GM23338 (cell line): ENCODE results near the gene OR51A4.

Experiments used
- CTCF ChIP-seq, 2 experiments: fragments of 200-600 bp in 1 of 2; sonication (generic) in 1 of 2; conservative IDR thresholded peaks; 2 replicates each; pipeline versions ENCODE4 v1.5.1 to v1.6.1; 2016 to 2017; ENCODE audit warnings: antibody characterized with exemption in 2 of 2, low read depth in 2 of 2, mild to moderate bottlenecking in 2 of 2, moderate library complexity in 1 of 2
- TF ChIP-seq, protein P1 (sequence below): IDR thresholded peaks from one replicate; pipeline ENCODE4 v1.6.1; 2018; ENCODE audit warnings: antibody characterized with exemption; ENCODE audit not compliant: unreplicated experiment

GRCh38 chr11:4979036-4979435 is 31.6 kb upstream of the OR51A4 start:
- no peak for TF ChIP-seq CTCF (conservative IDR thresholded peaks at IDR 0.05; ENCODE audit: low read depth in 2 of 2)
- TF ChIP-seq, protein P1, sequence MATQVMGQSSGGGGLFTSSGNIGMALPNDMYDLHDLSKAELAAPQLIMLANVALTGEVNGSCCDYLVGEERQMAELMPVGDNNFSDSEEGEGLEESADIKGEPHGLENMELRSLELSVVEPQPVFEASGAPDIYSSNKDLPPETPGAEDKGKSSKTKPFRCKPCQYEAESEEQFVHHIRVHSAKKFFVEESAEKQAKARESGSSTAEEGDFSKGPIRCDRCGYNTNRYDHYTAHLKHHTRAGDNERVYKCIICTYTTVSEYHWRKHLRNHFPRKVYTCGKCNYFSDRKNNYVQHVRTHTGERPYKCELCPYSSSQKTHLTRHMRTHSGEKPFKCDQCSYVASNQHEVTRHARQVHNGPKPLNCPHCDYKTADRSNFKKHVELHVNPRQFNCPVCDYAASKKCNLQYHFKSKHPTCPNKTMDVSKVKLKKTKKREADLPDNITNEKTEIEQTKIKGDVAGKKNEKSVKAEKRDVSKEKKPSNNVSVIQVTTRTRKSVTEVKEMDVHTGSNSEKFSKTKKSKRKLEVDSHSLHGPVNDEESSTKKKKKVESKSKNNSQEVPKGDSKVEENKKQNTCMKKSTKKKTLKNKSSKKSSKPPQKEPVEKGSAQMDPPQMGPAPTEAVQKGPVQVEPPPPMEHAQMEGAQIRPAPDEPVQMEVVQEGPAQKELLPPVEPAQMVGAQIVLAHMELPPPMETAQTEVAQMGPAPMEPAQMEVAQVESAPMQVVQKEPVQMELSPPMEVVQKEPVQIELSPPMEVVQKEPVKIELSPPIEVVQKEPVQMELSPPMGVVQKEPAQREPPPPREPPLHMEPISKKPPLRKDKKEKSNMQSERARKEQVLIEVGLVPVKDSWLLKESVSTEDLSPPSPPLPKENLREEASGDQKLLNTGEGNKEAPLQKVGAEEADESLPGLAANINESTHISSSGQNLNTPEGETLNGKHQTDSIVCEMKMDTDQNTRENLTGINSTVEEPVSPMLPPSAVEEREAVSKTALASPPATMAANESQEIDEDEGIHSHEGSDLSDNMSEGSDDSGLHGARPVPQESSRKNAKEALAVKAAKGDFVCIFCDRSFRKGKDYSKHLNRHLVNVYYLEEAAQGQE, result no peak
